AG20443 (cell line): ENCODE data around the gene TSEN54.

Experiments used
- DNase-seq: peaks from one replicate; pipeline ENCODE4 v3.0.0; 2012; ENCODE audit warnings: low spot score, mixed read lengths

The TSEN54 gene

DNA sequence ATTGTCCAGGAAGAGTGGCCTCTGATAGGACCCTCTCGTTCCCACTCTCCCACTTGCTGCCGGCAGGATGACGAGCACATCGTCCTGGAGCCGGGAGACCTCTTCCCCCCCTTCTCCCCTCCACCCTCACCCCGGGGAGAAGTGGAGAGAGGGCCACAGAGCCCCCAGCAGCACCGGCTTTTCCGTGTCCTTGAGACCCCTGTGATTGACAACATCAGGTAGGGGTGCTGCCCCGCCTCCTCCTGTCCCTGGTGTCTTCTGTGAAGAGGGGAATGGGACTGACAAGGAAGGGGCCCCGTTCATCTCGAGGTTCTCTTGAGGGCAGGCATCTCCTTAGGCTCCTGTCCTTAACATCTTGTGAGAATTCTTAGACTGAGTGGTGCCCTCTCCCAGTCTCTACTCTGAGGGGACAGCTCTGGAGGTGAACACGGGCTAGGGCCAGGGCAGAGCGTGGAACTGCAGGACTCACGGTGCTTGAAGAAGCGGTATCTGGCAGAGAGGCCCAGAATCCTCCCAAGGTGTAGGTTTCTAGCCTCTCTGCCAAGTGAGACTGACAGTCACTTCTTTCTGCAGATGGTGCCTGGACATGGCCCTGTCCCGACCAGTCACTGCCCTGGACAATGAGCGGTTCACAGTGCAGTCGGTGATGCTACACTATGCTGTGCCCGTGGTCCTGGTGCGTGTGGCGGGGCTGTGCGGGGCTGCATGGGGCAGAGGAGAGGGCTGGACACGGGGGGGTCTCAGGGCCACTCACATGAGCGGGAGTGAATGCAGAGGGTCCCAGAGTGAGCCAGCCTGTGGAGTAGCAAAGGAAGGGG lies 27.4 kb upstream of the TSEN54 start:
- DNase-seq: no peak

DNA sequence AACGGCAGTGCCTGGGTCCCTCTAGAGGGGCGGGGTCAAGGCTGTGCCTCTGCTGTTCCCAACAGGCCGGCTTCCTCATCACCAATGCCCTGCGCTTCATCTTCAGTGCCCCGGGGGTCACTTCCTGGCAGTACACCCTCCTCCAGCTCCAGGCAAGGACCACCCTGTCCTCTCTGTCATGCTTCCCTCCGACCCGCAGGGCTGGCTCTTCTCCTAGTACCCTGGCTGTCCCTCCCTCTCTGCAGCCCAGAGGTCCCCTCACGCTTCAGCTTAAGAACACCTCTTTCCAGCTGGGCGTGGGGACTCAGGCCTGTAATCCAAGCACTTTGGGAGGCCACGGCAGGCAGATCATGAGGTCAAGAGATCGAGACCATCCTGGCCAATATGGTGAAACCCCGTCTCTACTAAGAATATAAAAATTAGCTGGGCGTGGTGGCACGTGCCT lies 26.8 kb upstream of the TSEN54 start:
- no peak for DNase-seq

DNA sequence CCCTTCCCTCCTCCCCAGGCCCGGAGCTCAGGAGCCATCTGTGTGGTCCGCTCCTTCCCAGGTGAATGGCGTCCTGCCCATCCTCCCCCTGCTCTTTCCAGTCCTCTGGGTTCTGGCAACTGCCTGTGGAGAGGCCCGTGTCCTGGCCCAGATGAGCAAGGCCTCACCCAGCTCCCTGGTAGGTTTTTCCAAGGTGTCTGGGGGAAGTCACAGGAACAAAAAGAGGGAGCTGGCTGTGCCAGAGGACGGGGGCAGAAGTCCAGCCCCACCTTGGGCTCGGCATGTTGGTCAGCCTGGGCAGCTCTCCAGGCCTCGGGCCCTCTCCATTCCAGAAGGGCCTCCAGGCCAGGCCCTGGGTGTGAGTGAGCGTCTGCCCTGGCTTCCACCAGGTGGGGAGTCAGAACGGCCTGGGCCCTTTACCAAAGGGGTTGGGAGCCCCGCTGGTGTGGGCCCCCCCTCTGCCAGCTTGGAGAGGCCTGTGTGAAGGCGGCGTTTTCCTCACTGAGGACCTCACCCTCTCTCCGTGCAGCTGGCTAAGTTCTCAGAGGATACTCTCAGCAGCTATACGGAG lies 26.1 kb upstream of the TSEN54 start:
- DNase-seq: no peak

DNA sequence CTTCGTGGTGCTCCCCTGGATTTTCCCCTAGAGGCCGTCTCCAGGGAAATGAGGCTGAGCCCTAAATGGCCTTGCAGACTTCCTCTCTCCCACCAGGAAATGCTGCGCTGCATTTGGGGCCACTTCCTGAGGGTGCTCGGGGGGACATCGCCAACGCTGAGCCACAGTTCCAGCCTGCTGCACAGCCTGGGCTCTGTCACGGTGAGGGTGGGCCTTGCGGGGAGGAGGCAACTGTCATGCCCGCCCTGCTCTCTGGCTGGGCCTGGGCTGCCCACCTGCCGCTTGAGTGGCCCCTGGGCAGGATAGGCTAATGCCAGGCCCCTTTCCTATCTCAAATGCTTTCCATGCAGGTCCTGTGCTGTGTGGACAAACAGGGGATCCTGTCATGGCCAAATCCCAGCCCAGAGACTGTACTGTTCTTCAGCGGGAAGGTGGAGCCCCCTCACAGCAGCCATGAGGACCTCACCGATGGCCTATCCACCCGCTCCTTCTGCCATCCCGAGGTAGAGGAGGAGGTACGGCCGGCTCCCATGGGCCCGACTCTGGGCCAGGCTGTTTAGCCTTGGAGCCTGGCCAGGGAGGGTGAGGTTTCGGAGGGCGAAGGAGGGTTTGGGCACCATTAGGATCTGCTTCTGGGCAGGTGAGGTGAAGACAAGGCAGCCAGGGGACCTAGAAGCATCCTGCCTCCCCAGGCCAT lies 25.2 kb upstream of the TSEN54 start:
- no peak for DNase-seq

DNA sequence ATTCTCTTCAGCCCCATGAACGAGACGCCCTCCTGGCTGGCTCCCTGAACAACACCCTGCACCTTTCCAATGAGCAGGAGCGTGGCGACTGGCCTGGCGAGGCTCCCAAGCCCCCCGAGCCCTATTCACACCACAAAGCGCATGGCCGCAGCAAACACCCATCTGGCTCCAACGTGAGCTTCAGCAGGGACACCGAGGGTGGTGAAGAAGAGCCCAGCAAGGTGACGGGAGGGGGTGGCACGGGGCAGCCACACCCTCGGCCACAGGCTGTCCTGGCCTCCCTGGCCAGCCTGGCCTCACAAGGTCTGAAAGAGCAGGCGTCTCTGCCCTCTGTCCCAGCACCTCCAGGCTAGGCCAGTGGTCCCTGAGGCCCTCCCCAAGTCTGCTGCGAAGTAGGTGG lies 24.6 kb upstream of the TSEN54 start:
- no peak for DNase-seq

DNA sequence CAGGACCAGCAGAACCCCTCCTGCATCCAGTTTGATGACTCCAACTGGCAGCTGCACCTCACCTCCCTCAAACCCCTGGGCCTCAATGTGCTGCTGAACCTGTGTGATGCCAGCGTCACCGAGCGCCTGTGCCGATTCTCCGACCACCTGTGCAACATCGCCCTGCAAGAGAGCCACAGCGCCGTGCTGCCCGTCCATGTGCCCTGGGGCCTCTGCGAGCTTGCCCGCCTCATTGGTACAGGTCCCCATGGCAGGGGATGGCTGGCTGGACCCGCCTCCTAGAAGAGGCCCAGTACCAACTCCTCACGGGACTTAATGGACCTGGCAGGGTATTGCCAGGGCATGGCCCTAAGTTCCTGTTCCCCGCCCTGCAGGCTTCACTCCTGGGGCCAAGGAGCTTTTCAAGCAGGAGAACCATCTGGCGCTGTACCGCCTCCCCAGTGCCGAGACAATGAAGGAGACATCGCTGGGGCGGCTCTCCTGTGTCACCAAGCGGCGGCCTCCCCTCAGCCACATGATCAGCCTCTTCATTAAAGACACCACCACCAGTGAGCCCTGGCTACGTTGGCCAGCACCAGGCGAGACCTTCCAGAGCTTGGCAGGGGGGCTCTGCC lies 23.7 kb upstream of the TSEN54 start:
- no peak for DNase-seq

DNA sequence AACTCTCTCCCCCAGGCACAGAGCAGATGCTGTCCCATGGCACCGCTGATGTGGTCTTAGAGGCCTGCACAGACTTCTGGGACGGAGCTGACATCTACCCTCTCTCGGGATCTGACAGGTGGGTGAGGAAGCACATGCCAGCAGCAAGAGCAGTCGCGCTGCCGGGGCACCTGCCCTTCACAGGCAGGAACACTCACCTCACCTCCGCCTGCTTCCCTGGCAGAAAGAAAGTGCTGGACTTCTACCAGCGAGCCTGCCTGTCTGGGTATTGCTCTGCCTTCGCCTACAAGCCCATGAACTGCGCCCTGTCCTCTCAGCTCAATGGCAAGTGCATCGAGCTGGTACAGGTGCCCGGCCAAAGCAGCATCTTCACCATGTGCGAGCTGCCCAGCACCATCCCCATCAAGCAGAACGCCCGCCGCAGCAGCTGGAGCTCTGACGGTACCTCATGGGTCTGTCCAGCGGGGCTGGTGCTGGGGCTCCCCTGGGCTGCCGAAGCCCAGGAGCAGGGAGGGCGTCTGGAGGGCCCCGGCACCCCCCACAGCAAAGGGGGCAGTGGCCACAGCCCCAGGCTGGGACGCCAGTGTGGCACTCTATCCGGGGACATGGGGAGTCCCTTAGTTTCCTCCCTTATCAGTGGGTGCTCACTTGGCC lies 22.7 kb upstream of the TSEN54 start:
- no peak for DNase-seq

DNA sequence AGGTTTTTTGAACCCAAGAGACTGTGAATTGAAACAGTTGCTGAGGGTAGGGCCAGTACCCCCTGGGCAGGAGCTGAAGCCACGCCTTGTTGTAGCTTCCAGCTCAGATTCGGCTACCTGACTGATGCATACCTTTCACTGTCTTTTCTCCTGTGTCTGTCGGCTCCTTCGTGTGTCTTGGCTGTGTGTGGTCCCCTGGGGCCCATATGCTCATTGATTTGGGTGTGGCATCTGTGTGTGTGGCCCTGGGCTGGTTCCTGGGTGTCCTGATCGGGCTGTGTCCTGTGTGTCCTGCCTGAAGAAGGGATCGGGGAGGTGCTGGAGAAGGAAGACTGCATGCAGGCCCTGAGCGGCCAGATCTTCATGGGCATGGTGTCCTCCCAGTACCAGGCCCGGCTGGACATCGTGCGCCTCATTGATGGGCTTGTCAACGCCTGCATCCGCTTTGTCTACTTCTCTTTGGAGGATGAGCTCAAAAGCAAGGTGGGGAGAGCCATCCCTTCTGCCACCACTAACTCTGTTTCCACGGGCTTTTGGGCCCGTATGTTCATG lies 21.9 kb upstream of the TSEN54 start:
- no peak for DNase-seq

DNA sequence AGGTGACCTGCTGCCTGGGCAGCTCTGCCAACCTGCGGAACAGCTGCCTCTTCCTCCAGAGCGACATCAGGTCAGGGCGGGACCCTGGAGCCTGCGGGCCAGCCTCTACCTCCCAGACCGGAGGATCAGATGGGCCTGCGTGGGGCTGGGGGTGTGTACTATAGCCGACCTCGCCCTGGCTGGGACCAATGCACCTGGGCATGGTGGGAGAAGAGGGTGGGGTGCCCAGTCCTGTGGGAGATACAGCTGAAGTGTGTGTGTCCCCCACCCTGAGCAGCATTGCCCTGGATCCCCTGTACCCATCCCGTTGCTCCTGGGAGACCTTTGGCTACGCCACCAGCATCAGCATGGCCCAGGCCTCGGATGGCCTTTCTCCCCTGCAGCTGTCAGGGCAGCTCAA lies 20.3 kb upstream of the TSEN54 start:
- DNase-seq: no peak

DNA sequence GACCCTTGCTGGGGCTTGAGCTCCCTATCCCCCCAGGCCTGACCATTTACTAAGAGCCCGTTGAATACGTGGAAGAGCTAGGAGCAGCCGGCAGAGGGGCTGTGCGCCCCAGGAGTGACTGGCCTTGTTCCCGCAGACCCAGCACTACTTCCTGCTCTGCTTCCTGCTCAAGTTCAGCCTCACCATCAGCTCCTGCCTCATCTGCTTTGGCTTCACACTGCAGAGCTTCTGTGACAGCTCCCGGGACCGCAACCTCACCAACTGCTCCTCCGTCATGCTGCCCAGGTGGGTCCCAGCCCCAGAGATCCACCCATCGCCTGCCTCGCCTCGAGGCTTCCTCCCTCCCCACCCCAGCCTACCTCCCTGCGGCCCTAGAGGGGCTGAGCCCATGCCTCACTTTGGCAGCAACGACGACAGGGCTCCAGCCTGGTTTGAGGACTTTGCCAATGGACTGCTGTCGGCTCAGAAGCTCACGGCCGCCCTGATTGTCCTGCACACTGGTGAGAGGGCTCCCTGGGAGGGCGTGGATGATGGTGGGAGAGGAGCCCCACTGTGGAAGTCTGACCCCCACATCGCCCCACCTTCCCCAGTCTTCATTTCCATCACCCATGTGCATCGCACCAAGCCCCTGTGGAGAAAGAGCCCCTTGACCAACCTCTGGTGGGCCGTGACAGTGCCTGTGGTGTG lies 18.1 kb upstream of the TSEN54 start:
- no peak for DNase-seq

DNA sequence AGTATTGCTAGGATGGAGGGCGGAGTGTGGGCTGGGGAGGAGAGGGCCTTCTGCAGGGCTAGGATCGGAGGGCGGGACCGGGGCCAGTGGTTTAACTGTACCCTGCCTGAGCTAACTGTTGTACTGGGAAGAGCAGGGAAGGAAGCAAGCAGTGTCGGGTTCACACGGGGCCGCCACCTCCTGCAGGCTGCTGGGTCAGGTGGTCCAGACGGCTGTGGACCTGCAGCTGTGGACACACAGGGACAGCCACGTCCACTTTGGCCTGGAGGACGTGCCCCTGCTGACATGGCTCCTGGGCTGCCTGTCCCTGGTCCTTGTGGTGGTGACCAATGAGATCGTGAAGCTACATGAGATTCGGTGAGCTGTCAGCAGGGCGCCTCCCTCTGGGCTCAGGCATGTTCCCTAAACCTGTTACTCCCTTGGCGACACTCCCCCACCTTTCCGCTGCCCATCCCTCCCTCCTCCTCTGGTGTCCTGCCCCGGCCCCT lies 17.6 kb upstream of the TSEN54 start:
- DNase-seq: no peak

DNA sequence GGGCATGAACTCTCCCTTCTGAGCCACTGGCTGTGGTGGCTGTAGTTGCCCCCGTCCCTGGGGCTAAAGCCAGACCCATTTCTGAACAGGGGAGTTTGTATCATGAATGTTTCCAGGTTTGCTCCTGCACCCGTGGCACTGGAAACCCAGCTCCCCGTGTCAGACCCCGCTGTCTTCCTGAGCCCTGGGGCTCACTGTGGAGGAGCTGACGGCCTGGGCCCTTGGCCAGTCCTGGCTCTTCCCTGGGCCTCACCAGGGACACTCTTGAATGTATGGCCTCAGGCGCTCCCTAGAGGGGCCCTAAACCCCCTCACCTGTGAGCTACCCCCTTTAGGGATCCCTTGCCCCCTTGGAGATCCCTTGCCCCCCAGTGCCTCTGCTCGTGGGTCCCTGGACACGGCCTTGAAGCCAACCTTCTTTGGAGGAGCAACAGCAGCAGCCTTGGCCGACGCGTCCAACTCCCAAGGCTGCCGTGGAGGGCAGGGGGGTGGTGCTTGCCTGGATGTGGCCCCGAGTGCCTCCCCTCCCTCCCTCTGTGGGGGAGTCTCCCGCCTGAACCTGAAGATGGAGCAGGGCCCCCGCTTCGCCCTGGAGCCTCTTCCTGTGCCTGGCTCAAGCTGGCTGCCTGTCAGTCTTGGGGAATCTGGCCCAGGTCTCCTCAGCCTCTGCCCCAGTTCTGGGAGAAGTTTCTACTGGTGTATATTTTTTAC lies 16.9 kb upstream of the TSEN54 start:
- no peak for DNase-seq

DNA sequence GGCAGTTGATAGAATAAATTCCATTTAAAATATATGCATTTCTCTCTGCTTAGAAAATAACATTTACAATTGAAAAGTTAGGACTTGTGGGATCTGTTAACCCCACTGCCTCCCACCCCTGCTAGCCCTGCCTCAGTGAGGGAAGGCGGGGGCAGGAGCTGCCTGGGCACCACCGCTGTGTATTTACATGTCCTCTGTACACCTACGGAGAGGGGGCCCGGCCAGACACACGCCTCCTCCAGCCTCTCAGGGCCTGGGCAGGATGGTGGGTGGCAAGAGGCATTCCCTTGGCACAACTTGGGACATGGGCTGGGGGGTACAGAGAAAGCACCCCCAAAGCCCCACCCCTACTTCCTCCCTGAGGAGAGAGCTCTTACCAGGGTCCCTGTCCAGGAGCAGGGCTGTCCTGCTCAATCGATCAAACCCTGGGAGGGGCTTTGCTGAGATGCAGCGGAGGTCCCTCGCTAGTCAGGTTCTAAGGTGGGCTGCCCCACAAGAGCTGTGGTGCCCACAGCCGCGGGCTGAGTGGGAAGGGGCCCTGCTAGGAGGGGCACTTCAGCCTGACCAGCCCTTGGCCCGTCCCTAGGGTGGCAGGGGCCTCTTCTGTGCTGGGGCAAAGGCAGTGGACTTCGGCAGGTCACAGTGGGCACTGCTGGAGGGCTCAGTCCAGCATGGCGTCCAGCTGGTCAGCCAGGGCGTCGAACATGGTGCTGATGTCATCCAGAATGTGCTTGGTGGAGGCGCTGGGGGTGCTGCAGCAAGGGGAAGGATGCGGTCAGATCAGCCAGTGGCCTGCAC lies 15.7 kb upstream of the TSEN54 start:
- no peak for DNase-seq

DNA sequence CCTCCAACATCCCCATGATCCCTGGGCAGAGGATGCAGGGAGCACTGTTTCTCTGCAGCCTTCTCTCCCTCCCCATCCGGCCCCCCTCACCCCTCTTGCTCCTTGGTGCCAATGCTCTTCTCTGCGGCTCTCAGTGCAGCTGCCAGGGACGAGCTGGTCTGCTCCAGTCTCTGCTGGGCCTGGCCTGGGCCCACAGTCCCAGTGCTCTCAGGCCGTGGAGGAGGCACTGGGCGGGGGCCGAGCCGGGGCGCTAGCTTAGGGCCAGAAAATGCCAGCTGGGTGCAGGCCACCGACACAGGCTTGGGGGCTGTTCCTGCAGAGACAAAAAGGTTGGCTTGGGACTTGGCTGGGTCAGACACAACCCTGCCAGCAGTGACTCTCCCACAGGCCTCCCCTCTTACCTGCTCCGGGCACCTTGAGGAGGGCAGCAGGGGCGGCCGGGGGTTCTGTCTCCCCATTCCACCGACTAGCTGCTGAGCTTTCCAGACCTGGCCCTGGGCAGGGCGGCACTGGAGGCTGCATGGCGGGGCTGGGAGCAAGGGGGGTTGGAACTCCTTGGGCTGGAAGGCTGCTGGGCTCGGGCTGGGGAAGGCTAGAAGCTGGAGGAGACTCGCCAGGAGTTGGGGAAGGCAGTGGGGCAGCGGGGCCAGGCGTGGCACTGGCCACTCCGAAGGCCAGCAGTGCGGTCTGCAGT lies 14.8 kb upstream of the TSEN54 start:
- no peak for DNase-seq

DNA sequence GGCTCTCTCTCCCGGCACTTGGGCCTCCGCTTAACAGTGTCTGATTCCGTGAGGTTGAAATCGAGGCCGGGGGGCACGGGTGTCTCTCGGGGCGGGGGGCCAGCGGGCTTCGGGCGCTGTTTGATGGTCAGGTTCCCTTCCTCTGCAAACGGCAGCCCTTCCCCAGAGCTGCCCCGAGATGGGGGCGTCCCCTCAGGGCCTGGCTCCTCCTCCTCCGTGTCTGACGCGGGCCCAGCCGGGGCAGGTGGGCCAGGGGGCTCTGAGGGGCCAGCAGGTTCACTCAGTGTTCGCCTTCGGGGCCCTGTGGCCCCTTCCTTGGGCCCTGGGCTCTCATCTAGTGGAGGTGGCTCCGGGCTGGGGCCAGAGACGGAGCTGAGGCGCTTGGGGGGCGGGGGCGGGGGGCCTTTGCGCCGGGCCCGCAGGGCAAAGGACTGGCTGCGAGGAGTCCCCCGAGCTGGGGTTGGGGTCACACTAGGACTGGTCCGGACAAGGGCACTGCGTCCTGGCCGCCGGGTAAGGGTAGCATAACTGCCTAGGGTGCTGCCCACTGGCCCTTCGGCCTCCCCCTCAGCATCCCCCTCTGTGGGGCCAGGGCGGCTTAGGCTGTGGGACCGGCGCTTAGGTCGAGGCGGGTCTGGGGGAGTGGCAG lies 14.1 kb upstream of the TSEN54 start:
- DNase-seq: no peak

DNA sequence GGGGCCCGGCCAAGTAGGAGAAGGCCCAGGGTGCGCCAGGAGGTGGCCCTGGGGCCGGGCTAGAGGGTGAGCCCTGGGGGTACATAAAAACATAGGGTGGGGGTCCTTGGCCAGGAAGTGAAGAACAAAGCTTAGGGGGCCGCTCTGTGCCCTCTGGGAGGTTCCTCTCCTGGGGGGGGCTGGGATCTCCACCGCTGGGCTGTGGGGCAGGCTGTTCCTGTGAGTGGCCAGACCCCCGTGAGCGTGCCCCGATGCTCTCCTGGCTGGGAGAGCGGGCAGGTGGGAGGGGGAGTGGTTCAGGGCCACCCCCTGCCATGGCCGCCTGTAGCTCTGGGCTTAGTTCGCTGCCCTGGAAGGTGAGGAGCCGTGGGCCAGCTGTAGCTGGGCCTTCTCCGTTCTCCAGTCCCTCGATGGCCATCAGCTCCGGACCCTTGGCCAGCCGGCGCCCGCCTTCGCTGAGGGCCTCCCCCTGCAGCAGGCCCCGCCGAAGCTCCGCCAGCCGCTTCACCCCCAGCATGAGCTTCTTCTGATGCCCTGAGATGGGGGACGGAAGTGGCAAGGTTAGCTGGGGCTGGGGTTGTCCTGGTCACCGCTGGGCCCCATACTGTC lies 13.5 kb upstream of the TSEN54 start:
- DNase-seq: no peak

DNA sequence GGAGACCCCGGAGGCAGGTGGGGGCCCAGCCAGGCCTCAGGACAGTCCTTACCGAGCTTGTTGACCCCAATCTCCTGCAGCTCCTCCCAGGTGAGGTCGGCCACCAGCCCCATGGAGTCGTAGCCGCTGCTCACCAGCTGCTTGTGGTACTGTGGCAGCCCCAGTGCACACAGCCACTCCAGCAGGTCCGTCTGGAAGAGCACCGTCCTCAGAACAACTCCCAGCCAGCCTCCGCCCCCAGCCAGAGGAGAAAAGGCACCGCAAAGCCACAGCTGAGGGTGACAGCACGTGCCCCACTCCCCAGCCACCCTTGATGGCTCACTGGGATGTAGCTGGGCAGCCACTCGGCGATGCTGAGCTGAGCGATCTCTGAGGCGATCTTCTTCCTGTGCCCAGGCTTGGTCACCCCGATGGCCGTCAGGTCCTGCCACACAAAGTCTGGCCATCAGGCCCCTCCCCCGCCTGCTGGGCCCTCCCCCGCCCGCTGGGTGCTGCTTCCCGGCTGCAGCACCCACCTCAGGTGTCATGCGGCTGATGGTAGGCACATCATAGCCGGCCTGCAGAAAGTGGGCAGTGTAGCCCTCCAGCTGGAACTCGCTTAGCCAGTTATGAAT lies 12.9 kb upstream of the TSEN54 start:
- DNase-seq: no peak

DNA sequence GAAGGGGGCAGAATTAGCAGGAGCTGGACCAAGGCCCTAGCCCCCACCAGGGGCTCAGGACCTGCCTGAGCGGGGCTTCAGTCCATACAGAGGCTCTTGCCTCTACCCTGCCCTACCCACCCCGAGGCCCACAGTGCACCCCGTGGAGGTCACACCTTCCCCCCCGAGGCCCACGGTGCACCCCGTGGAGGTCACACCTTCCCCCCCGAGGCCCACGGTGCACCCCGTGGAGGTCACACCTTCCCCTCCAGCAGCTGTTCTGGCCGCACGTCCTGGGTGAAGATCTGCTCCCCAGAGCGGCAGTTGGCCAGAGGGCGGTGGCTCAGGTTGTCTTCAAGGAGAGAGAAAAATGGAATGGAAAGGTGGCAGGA lies 12.4 kb upstream of the TSEN54 start:
- no peak for DNase-seq
